Kidney (tissue), 14 donors: ENCODE measurements around the gene XYLT1. TPM values are rescaled to one million over a fixed set of nuclear protein-coding genes. Genes with fewer than 3 reads are reported as not detected.

ENCODE experiments used
- DNase-seq, 5 donors: peaks; one replicate each; pipeline ENCODE4 v3.0.0-alpha.2; 2013 to 2020
- FAIRE-seq: peaks from 2 replicates; lab custom pipeline; 2012; peaks lifted over from hg19 to GRCh38; lab: Jason Lieb, UNC
- H3K27ac ChIP-seq, 2 donors: one replicate each; pipeline ENCODE4 v1.7.0; 2013; ENCODE audit warnings: low read depth in 2 of 2, low read length in 2 of 2, inconsistent platforms in 1 of 2
- H3K27me3 ChIP-seq: one replicate; pipeline ENCODE4 v1.7.1; 2013; ENCODE audit warnings: low read length, inconsistent platforms; ENCODE audit not compliant: control insufficient read depth, insufficient read depth
- H3K36me3 ChIP-seq, 3 donors: one replicate each; pipeline versions ENCODE4 v1.7.0 to v1.7.1; 2013; ENCODE audit warnings: low read length in 3 of 3, control low read depth in 1 of 3, inconsistent platforms in 1 of 3; ENCODE audit not compliant: insufficient read depth in 3 of 3, control insufficient read depth in 2 of 3
- H3K4me1 ChIP-seq, 3 donors: one replicate each; pipeline versions ENCODE4 v1.7.0 to v1.7.1; 2013; ENCODE audit warnings: low read length in 3 of 3, inconsistent platforms in 1 of 3, low read depth in 1 of 3; ENCODE audit not compliant: control insufficient read depth in 2 of 3, insufficient read depth in 2 of 3
- H3K4me3 ChIP-seq, 3 donors: one replicate each; pipeline versions ENCODE4 v1.7.0 to v1.8.1; 2013; ENCODE audit warnings: low read length in 3 of 3, control low read depth in 1 of 3, inconsistent platforms in 1 of 3
- H3K9ac ChIP-seq, 3 donors: one replicate each; pipeline versions ENCODE4 v1.7.0 to v1.7.1; 2013; ENCODE audit warnings: low read length in 3 of 3, control low read depth in 1 of 3, inconsistent platforms in 1 of 3
- H3K9me3 ChIP-seq, 3 donors: one replicate each; pipeline versions ENCODE4 v1.7.0 to v1.7.1; 2013; ENCODE audit warnings: low read length in 3 of 3, control low read depth in 1 of 3, inconsistent platforms in 1 of 3; ENCODE audit not compliant: control insufficient read depth in 2 of 3, insufficient read depth in 1 of 3
- CTCF ChIP-seq: IDR thresholded peaks from 3 replicates; pipeline ENCODE4 v1.5.1; 2012; ENCODE audit warnings: mild to moderate bottlenecking, moderate library complexity, borderline replicate concordance; ENCODE audit not compliant: insufficient read depth; ENCODE audit errors: extremely low read depth
- intact Hi-C: fragments of 100-400 bp; cut with DNase I; formaldehyde crosslinking; loops from one replicate; pipeline ENCODE4 v1.11.1; 2022
- polyA plus RNA-seq: library from polyadenylated mRNA; stranded (reverse); fragments of 350-450 nt; fragmentation: Illumina TruSeq; extraction: RNeasy Lipid Tissue Mini Kit (QIAGEN cat#74804); gene quantifications from one replicate; pipeline ENCODE4 v1.2.3, GENCODE V29; 2014; ENCODE audit warnings: low read depth, low replicate concordance; ENCODE audit not compliant: insufficient read depth
- total RNA-seq: library from RNA; stranded (reverse); fragmentation: NEBNext Ultra II Directional; extraction: Animal tissue kit (Norgen Biotek cat#: 25700); gene quantifications from one replicate; pipeline ENCODE4 v1.2.1, GENCODE V29; 2021
- donor health status: control.
- donor health status: control.
- donor health status: control.
- donor health status: control.
- donor health status: control.
- donor health status: DM: yes; HTN: yes; CAD: no.
- donor health status: Normal renal cell carcinoma (clear cell type).

XYLT1 gene
- total and polyA plus RNA-seq, 2 donors from 2014 or later: 0.52 to 7.6 TPM

- Histone ChIP-seq H3K27ac (no peak overlapping the region), H3K36me3 (no peaks in the 10 kb centered on the region), H3K9me3 (no peaks in the 10 kb centered on the region), H3K4me3 (no peak overlapping the region), H3K27me3 (no peaks in the 10 kb centered on the region), H3K4me1 (peaks cover 0 to 16% (median 0%) of the 10 kb centered on the region in 3 donors), H3K9ac (no peak overlapping the region)
- intact Hi-C loops: no loop called here
- DNase-seq (peak in 1 of 5 donors; percentile 47), FAIRE-seq (no peak)
- TF ChIP-seq CTCF: no peak
These were observed 90.1 kb downstream of the XYLT1 start for GRCh38 chr16:17380613-17381012.

- Histone ChIP-seq H3K36me3 (no peaks in the 10 kb centered on the region), H3K27me3 (no peaks in the 10 kb centered on the region), H3K27ac (peak overlapping the region in 1 of 2 donors; percentile 5), H3K9ac (no peak overlapping the region), H3K9me3 (no peaks in the 10 kb centered on the region), H3K4me1 (peaks cover 0 to 20% (median 0%) of the 10 kb centered on the region in 3 donors), H3K4me3 (no peak overlapping the region)
- no peak for TF ChIP-seq CTCF
- FAIRE-seq (no peak), DNase-seq (peak in 3 of 5 donors; percentile 44 to 83 (median 50))
- intact Hi-C loops: no loop called here
These were observed 91.6 kb downstream of the XYLT1 start for GRCh38 chr16:17379121-17379571.

- H3K9me3 ChIP-seq: no peaks in the 10 kb centered on the region
- DNase-seq: peak in 1 of 5 donors; percentile 14
- intact Hi-C loops: no loop called here
- TF ChIP-seq CTCF: no peak
- peaks cover 0 to 17% (median 0%) of the 10 kb centered on the region in 3 donors for H3K4me1 ChIP-seq
- no peak overlapping the region for H3K4me3 ChIP-seq
- no peak overlapping the region for H3K27ac ChIP-seq
- no peak for FAIRE-seq
- no peaks in the 10 kb centered on the region for H3K27me3 ChIP-seq
- H3K36me3 ChIP-seq: no peaks in the 10 kb centered on the region
- H3K9ac ChIP-seq: no peak overlapping the region
These were observed 93.1 kb downstream of the XYLT1 start for GRCh38 chr16:17377360-17378324.
